H7 (cell line): ENCODE results near the gene TMEM138. TPM values are rescaled to one million over a fixed set of nuclear protein-coding genes. Genes with fewer than 3 reads are reported as not detected.

ENCODE experiments used
- total RNA-seq: library from RNA; depleted of rRNA; stranded (reverse); fragments of >200 nt; shearing (Covaris generic); gene quantifications from 2 replicates; pipeline ENCODE4 v1.2.3, GENCODE V29; 2014; rRNA removed

The TMEM138 gene
- total RNA-seq, 1 experiment from 2014 or later: 33.9 TPM

Other genes with a start within 250 kb of the TMEM138 start
- gene VPS37C, start 200.9 kb upstream of the TMEM138 start, total RNA-seq: 22.1 and 25.5 TPM in 2 replicates
- not detected in 2 replicates for gene PGA3, start 158.9 kb upstream of the TMEM138 start, total RNA-seq
- gene PGA4, start 140.0 kb upstream of the TMEM138 start, total RNA-seq: 0.22 and 1.3 TPM in 2 replicates
- gene PGA5, start 121.2 kb upstream of the TMEM138 start, total RNA-seq: 0.69 and 1.5 TPM in 2 replicates
- gene VWCE, start 67.1 kb upstream of the TMEM138 start, total RNA-seq: 0.85 and 1.1 TPM in 2 replicates
- gene DDB1, start 29.3 kb upstream of the TMEM138 start, total RNA-seq: 256 and 260 TPM in 2 replicates
- gene TKFC, start 29.1 kb upstream of the TMEM138 start, total RNA-seq: 84.5 and 102 TPM in 2 replicates
- 12.3 and 16.2 TPM in 2 replicates for gene CYB561A3, start 492 bp upstream of the TMEM138 start, total RNA-seq
- gene TMEM216, start 30.2 kb downstream of the TMEM138 start, total RNA-seq: 22.7 and 28.2 TPM in 2 replicates
- gene CPSF7, start 67.6 kb downstream of the TMEM138 start, total RNA-seq: 40.2 and 42.6 TPM in 2 replicates
- gene SDHAF2, start 67.8 kb downstream of the TMEM138 start, total RNA-seq: 31.3 and 48.6 TPM in 2 replicates
- gene LRRC10B, start 146.4 kb downstream of the TMEM138 start, total RNA-seq: 2.5 and 2.6 TPM in 2 replicates
- gene SYT7, start 218.7 kb downstream of the TMEM138 start, total RNA-seq: 3.6 and 4.8 TPM in 2 replicates